Esophagus muscularis mucosa (tissue), 3 donors: Measurements from ENCODE around the gene DBH.

ENCODE experiments used
- CTCF ChIP-seq, 3 experiments: fragments of 200-600 bp in 2 of 3; fragments of 450-650 bp in 1 of 3; sonication (generic) in 2 of 3; IDR thresholded peaks; one replicate each; pipeline ENCODE4 v1.5.1; 2017 to 2019; ENCODE audit warnings: antibody characterized with exemption in 3 of 3, mild to moderate bottlenecking in 2 of 3, moderate library complexity in 1 of 3
- POLR2AphosphoS5 ChIP-seq, 2 donors: sonication (generic); formaldehyde crosslinking; IDR thresholded peaks; one replicate each; pipeline ENCODE4 v1.6.1; 2017; ENCODE audit warnings: antibody characterized with exemption in 2 of 2

- TF ChIP-seq CTCF (IDR thresholded peaks at IDR 0.05) (no peak), POLR2AphosphoS5 (IDR thresholded peaks at IDR 0.05) (no peak)
These were observed 3.5 kb downstream of the DBH start for GRCh38 chr9:133639613-133640012.
